CD14-positive monocyte (primary cell): Measurements from ENCODE around the gene RNF44. TPM values are rescaled to one million over a fixed set of nuclear protein-coding genes. Genes with fewer than 3 reads are reported as not detected.
A peak's percentile ranks its signal among the peaks of the same experiment; 100 is the strongest.

Experiments
- DNase-seq, 3 donors: peaks; one replicate each; pipeline ENCODE4 v3.0.0-alpha.2; 2011 to 2022
- H2AFZ ChIP-seq: 2 replicates; pipeline ENCODE4 v1.6.0; 2012; ENCODE audit warnings: mild to moderate bottlenecking, low read depth, low read length, inconsistent platforms; ENCODE audit not compliant: insufficient read depth, poor library complexity, severe bottlenecking
- H3K27ac ChIP-seq, 2 donors: 1 replicate in 1 of 2; 2 replicates in 1 of 2; pipeline ENCODE4 v1.5.1; 2012 to 2013; ENCODE audit warnings: low read length in 2 of 2, control low read depth in 1 of 2, inconsistent platforms in 1 of 2, low read depth in 1 of 2, mild to moderate bottlenecking in 1 of 2
- H3K27me3 ChIP-seq, 2 donors: one replicate each; pipeline versions ENCODE4 v1.6.0 to v1.6.1; 2011 to 2013; ENCODE audit warnings: low read length in 2 of 2; ENCODE audit not compliant: control insufficient read depth in 2 of 2, insufficient read depth in 2 of 2
- H3K36me3 ChIP-seq, 2 donors: replicated peaks in 1 of 2; 1 replicate in 1 of 2; 2 replicates in 1 of 2; pipeline versions ENCODE4 v1.5.1 to v1.6.1; 2012 to 2013; ENCODE audit warnings: low read length in 2 of 2, control low read depth in 1 of 2, inconsistent platforms in 1 of 2, mild to moderate bottlenecking in 1 of 2; ENCODE audit not compliant: insufficient read depth in 2 of 2, control insufficient read depth in 1 of 2
- H3K4me1 ChIP-seq, 2 donors: 1 replicate in 1 of 2; 2 replicates in 1 of 2; pipeline versions ENCODE4 v1.5.1 to v1.6.1; 2012 to 2013; ENCODE audit warnings: low read length in 2 of 2, control low read depth in 1 of 2, inconsistent platforms in 1 of 2, mild to moderate bottlenecking in 1 of 2, moderate library complexity in 1 of 2; ENCODE audit not compliant: insufficient read depth in 2 of 2, control insufficient read depth in 1 of 2
- H3K4me2 ChIP-seq: replicated peaks from 2 replicates; pipeline ENCODE3; 2012; ENCODE audit warnings: low read length, moderate library complexity, mild to moderate bottlenecking; ENCODE audit not compliant: poor library complexity, severe bottlenecking; ENCODE audit errors: extremely low read depth
- H3K4me3 ChIP-seq, 3 experiments: fragments of 200-600 bp in 1 of 3; sonication (generic) in 1 of 3; replicated peaks in 1 of 3; 1 replicate in 2 of 3; 2 replicates in 1 of 3; pipeline ENCODE4 v1.5.1; 2011 to 2013; ENCODE audit warnings: low read length in 3 of 3, mild to moderate bottlenecking in 3 of 3, control low read depth in 2 of 3, low read depth in 2 of 3, inconsistent platforms in 1 of 3, moderate library complexity in 1 of 3
- H3K79me2 ChIP-seq: 2 replicates; pipeline ENCODE4 v1.6.0; 2012; ENCODE audit warnings: mild to moderate bottlenecking, control low read depth, inconsistent platforms, low read length, moderate library complexity; ENCODE audit not compliant: insufficient read depth
- H3K9ac ChIP-seq: 2 replicates; pipeline ENCODE4 v1.6.0; 2017; ENCODE audit warnings: low read length, mild to moderate bottlenecking; ENCODE audit not compliant: insufficient read depth, poor library complexity, severe bottlenecking
- H3K9me3 ChIP-seq, 2 donors: replicated peaks in 1 of 2; 1 replicate in 1 of 2; 2 replicates in 1 of 2; pipeline versions ENCODE4 v1.5.1 to v1.6.1; 2012 to 2013; ENCODE audit warnings: low read length in 2 of 2, control low read depth in 1 of 2; ENCODE audit not compliant: control insufficient read depth in 1 of 2, insufficient read depth in 1 of 2
- H4K20me1 ChIP-seq: 2 replicates; pipeline ENCODE4 v1.6.0; 2012; ENCODE audit warnings: mild to moderate bottlenecking, low read length, control low read depth, moderate library complexity; ENCODE audit not compliant: insufficient read depth
- H3K27ac Mint-ChIP-seq, 7 donors: one replicate each; pipeline ENCODE4 v1.8.0; 2020; ENCODE audit warnings: mild to moderate bottlenecking in 7 of 7, mixed read lengths in 7 of 7, moderate library complexity in 6 of 7, inconsistent platforms in 2 of 7
- H3K27me3 Mint-ChIP-seq, 3 donors: one replicate each; pipeline ENCODE4 v1.8.0; 2021 to 2022; ENCODE audit warnings: low read depth in 3 of 3, mild to moderate bottlenecking in 3 of 3, mixed read lengths in 3 of 3, moderate library complexity in 3 of 3, inconsistent platforms in 1 of 3
- H3K36me3 Mint-ChIP-seq, 2 donors: one replicate each; pipeline ENCODE4 v1.8.0; 2020; ENCODE audit warnings: mixed read lengths in 2 of 2, inconsistent platforms in 1 of 2, mild to moderate bottlenecking in 1 of 2
- H3K4me1 Mint-ChIP-seq: one replicate; pipeline ENCODE4 v1.8.0; 2020; ENCODE audit warnings: mild to moderate bottlenecking, mixed read lengths
- H3K4me3 Mint-ChIP-seq, 2 donors: one replicate each; pipeline ENCODE4 v1.8.0; 2020; ENCODE audit warnings: mild to moderate bottlenecking in 2 of 2, mixed read lengths in 2 of 2, moderate library complexity in 1 of 2
- H3K9me3 Mint-ChIP-seq, 7 donors: one replicate each; pipeline ENCODE4 v1.8.0; 2020 to 2022; ENCODE audit warnings: mixed read lengths in 7 of 7, mild to moderate bottlenecking in 6 of 7, moderate library complexity in 6 of 7, inconsistent platforms in 2 of 7
- WGBS: methylation state at CpG from one replicate; pipeline ENCODE4 v1.1.5; 2013; ENCODE audit warnings: missing lambda C conversion rate; ENCODE audit not compliant: insufficient coverage; 5-methylcytosine and 5-hydroxymethylcytosine counted together
- intact Hi-C, 2 donors: fragments of 100-400 bp; cut with micrococcal nuclease; formaldehyde crosslinking; loops; one replicate each; pipeline versions ENCODE4 v1.15.0 to v1.15.1; 2023
- polyA plus RNA-seq, 3 donors: library from polyadenylated mRNA; depleted of rRNA in 1 of 3; unstranded in 2 of 3; stranded (reverse) in 1 of 3; fragments of 300-500 nt in 2 of 3; fragments of >200 nt in 1 of 3; fragmentation: Illumina TruSeq in 2 of 3; gene quantifications; 1 replicate in 2 of 3; 2 replicates in 1 of 3; pipeline ENCODE4 v1.2.3, GENCODE V29; 2012 to 2021
- TF ChIP-seq, protein P1 (sequence below): fragments of 200-600 bp; IDR thresholded peaks from one replicate; pipeline ENCODE4 v1.8.0; 2022; ENCODE audit warnings: antibody characterized with exemption, mild to moderate bottlenecking

RNF44 gene
- polyA plus RNA-seq, 3 donors, result 1.9 to 133 (median 3.1) TPM

DNA sequence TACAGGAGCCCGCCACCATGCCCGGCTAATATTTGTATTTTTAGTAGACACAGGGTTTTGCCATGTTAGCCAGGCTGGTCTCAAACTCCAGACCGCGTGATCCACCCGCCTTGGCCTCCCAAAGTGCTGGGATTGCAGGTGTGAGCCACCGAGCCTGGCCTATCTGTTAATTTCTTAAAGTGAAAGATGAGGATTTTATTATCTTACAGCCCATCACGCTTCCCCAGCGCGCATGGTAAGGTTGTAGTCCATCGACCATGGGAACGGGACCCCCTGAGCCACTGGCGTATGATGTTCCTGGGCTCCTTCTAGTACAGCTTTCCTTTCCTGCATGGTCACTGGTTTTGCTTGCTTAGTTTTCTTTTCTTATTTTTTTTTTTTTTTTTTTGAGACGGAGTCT is 20.6 kb upstream of the RNF44 start:
- Histone ChIP-seq H3K79me2 (no peaks in the 10 kb centered on the region), H3K4me1 (peaks cover 30 to 37% of the 10 kb centered on the region in 2 donors), H3K9me3 (peaks cover 0 to 6% of the 10 kb centered on the region in 2 donors), H3K9ac (no peak overlapping the region), H3K4me3 (no peak overlapping the region), H3K27me3 (peaks cover 0 to 3% of the 10 kb centered on the region in 2 donors), H2AFZ (no peak overlapping the region), H3K36me3 (no peaks in the 10 kb centered on the region), H3K27ac (no peak overlapping the region), H4K20me1 (no peaks in the 10 kb centered on the region), H3K4me2 (no peak overlapping the region)
- Mint-ChIP-seq H3K9me3 (peaks cover 3 to 10% (median 6%) of the 10 kb centered on the region in 7 donors), H3K36me3 (no peaks in the 10 kb centered on the region), H3K4me1 (peaks cover 45% of the 10 kb centered on the region), H3K4me3 (no peak overlapping the region), H3K27me3 (peaks cover 13 to 26% (median 22%) of the 10 kb centered on the region in 3 donors), H3K27ac (no peak overlapping the region)
- TF ChIP-seq, protein P1, sequence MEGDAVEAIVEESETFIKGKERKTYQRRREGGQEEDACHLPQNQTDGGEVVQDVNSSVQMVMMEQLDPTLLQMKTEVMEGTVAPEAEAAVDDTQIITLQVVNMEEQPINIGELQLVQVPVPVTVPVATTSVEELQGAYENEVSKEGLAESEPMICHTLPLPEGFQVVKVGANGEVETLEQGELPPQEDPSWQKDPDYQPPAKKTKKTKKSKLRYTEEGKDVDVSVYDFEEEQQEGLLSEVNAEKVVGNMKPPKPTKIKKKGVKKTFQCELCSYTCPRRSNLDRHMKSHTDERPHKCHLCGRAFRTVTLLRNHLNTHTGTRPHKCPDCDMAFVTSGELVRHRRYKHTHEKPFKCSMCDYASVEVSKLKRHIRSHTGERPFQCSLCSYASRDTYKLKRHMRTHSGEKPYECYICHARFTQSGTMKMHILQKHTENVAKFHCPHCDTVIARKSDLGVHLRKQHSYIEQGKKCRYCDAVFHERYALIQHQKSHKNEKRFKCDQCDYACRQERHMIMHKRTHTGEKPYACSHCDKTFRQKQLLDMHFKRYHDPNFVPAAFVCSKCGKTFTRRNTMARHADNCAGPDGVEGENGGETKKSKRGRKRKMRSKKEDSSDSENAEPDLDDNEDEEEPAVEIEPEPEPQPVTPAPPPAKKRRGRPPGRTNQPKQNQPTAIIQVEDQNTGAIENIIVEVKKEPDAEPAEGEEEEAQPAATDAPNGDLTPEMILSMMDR, result no peak
- 95% methylated on average over 6 of the region's 13 CpGs for WGBS
- no peak for DNase-seq
- intact Hi-C loops, result no loop called here

DNA sequence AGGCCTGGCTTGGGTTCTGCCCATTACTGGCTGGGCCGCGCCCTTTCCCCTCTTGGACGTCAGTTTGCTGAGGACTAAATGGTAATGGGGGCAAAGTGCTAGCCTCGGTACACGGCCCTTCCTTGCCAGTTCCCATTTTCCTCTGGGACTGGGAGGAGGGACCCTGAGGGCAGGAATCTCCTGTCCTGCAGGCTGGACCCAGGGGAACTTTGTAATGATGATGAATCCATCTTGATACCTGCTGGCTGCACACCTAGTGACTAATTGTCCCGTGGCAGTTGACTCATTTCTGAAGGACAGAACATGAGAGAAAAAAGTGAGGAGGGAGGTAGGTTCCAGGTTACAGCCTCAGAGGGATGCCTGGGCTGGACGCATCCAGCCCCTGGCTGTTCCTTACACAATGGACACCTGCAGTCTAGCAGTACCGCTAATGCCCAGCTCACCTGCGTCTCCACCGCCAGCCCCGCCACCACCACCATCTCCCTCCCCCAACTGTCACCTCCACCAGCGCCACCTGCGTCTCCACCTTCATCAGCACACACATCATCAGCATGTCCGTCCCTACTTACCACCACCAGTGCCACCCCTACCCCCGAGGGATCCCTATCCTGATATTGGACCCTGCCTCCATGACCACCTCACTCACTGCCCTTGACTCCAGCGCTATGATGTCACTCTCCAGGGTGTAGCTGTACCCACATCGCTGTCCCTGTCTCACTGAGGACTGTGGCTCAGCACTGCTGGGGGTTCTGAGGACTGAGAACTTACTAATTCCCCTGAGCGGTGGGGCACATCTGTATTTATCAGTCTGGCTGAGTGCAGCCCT is 16.3 kb upstream of the RNF44 start:
- intact Hi-C loops, result no loop called here
- H3K4me2 ChIP-seq, result no peak overlapping the region
- 85% methylated on average over 12 of the region's 18 CpGs for WGBS
- H3K79me2 ChIP-seq, result no peaks in the 10 kb centered on the region
- no peak overlapping the region for H3K4me3 ChIP-seq
- no peak for DNase-seq
- no peaks in the 10 kb centered on the region for H3K36me3 ChIP-seq
- Mint-ChIP-seq H3K4me3 (peak overlapping the region in 1 of 2 donors; percentile 64), H3K9me3 (peaks cover 0 to 1% (median 0%) of the 10 kb centered on the region in 7 donors), H3K4me1 (peaks cover 58% of the 10 kb centered on the region), H3K27ac (peak overlapping the region in 4 of 7 donors; percentile 14 to 69 (median 50)), H3K36me3 (no peaks in the 10 kb centered on the region), H3K27me3 (peaks cover 17 to 34% (median 25%) of the 10 kb centered on the region in 3 donors)
- H3K4me1 ChIP-seq, result peaks cover 40 to 56% of the 10 kb centered on the region in 2 donors
- H3K9me3 ChIP-seq, result no peaks in the 10 kb centered on the region
- no peak overlapping the region for H2AFZ ChIP-seq
- H3K27me3 ChIP-seq, result peaks cover 0 to 4% of the 10 kb centered on the region in 2 donors
- TF ChIP-seq, protein P1, result no peak
- H3K27ac ChIP-seq, result no peak overlapping the region
- no peaks in the 10 kb centered on the region for H4K20me1 ChIP-seq
- H3K9ac ChIP-seq, result no peak overlapping the region
